ENCODE measurements around the gene CRNKL1. TPM values are rescaled to one million over a fixed set of nuclear protein-coding genes. Genes with fewer than 3 reads are reported as not detected.

The CRNKL1 gene
- total and polyA plus RNA-seq, 2 donors (not counting 3 experiments of a cell fraction or from before 2014, with no cell fraction given): 4.9 to 22.3 TPM

- no peak overlapping the region for H3K27ac ChIP-seq (ENCODE audit: insufficient read depth, low read depth, low read length)
- FAIRE-seq (no peak), DNase-seq (ENCODE audit: low read depth, low spot score) (no peak)
- H3K79me2 ChIP-seq (ENCODE audit: control insufficient read depth, insufficient read depth, low read length): no peaks in the 10 kb centered on the region
- no peaks in the 10 kb centered on the region for H4K20me1 ChIP-seq (replicated peaks; ENCODE audit: control insufficient read depth, extremely low read depth, insufficient read depth, low read length)
- H3K4me1 ChIP-seq (ENCODE audit: control insufficient read depth, extremely low read depth, insufficient read depth, low read length): no peaks in the 10 kb centered on the region
- H3K27me3 ChIP-seq (ENCODE audit: control insufficient read depth in 2 of 2, insufficient read depth in 2 of 2, low read length in 2 of 2): peaks cover 18 to 29% of the 10 kb centered on the region in 2 experiments
- dilution Hi-C loops (cut with MboI; ENCODE audit: extremely low pct_ligation_motif_present, low sequenced_read_pairs) (no loop called here), intact Hi-C loops (cut with micrococcal nuclease) (no loop called here)
- no peak overlapping the region for H2AFZ ChIP-seq (ENCODE audit: low read depth, low read length)
- no peak overlapping the region for H3K4me3 ChIP-seq (replicated peaks in 1 of 3; ENCODE audit: insufficient read depth in 1 of 3, low read depth in 1 of 3, low read length in 3 of 3)
- H3K9me1 ChIP-seq (replicated peaks; ENCODE audit: control insufficient read depth, extremely low read depth, insufficient read depth, low read length): no peaks in the 10 kb centered on the region
- H3K4me2 ChIP-seq (ENCODE audit: insufficient read depth, low read length): no peak overlapping the region
- ChIA-PET CTCF (no interaction called here), POLR2A (no interaction called here)
- H3K9me3 ChIP-seq (replicated peaks; ENCODE audit: control insufficient read depth, insufficient read depth, low read length): no peaks in the 10 kb centered on the region
- no peaks in the 10 kb centered on the region for H3K36me3 ChIP-seq (ENCODE audit: control insufficient read depth in 2 of 2, extremely low read depth in 1 of 2, insufficient read depth in 2 of 2, low read length in 2 of 2)
- H3K9ac ChIP-seq (replicated peaks; ENCODE audit: extremely low read depth, insufficient read depth, low read length): no peak overlapping the region
- BruUV-seq (replicated peaks): no TSS peak
- TF ChIP-seq MYC (IDR thresholded peaks at IDR 0.05; ENCODE audit: low read depth, low read length): no peak
- no peak for TF ChIP-seq EZH2 (IDR thresholded peaks at IDR 0.05; ENCODE audit: borderline replicate concordance, low read depth, low read length, severe bottlenecking)
- no peak for TF ChIP-seq MAX (IDR thresholded peaks at IDR 0.05; ENCODE audit: insufficient read depth, insufficient read length)
- TF ChIP-seq POLR2AphosphoS5 (IDR thresholded peaks at IDR 0.05; ENCODE audit: insufficient read depth, low read depth, low read length): no peak
- TF ChIP-seq JUN (IDR thresholded peaks at IDR 0.05; ENCODE audit: borderline replicate concordance, insufficient read depth, insufficient read length, low read depth): no peak
- no peak for TF ChIP-seq FOS (IDR thresholded peaks at IDR 0.05; ENCODE audit: borderline replicate concordance, insufficient read depth, low read length)
- no peak for TF ChIP-seq CTCF (IDR thresholded peaks at IDR 0.05; ENCODE audit: extremely low read depth in 1 of 2, insufficient read depth in 1 of 2, low read depth in 1 of 2, low read length in 2 of 2)
- TF ChIP-seq GATA2 (IDR thresholded peaks at IDR 0.05; ENCODE audit: insufficient read depth, insufficient read length, low read depth, low read length): no peak
- no peak for TF ChIP-seq POLR2A (IDR thresholded peaks at IDR 0.05; ENCODE audit: low read depth, low read length)
Measured at GRCh38 chr20:20078041-20078440, 25.8 kb upstream of the CRNKL1 start.

Data from endothelial cell of umbilical vein (primary cell).